Astrocyte of the cerebellum (primary cell): ENCODE results near the gene SLC4A4.

ENCODE experiments used
- DNase-seq: peaks from one replicate; pipeline ENCODE4 v3.0.0-alpha.2; 2011; ENCODE audit warnings: low read depth
- H3K4me3 ChIP-seq: 2 replicates; pipeline ENCODE4 v1.5.1; 2011; ENCODE audit warnings: mild to moderate bottlenecking, low read depth, low read length, moderate library complexity
- in situ Hi-C: cut with HindIII; loops from 2 replicates; pipeline ENCODE4 v1.10.0; 2017; ENCODE audit warnings: low sequenced_read_pairs
- TF ChIP-seq, protein P1 (sequence below): IDR thresholded peaks from 2 replicates; pipeline ENCODE4 v1.5.1; 2012; ENCODE audit warnings: low read length, low read depth, moderate library complexity, mild to moderate bottlenecking; ENCODE audit errors: missing control alignments

SLC4A4 gene

DNA sequence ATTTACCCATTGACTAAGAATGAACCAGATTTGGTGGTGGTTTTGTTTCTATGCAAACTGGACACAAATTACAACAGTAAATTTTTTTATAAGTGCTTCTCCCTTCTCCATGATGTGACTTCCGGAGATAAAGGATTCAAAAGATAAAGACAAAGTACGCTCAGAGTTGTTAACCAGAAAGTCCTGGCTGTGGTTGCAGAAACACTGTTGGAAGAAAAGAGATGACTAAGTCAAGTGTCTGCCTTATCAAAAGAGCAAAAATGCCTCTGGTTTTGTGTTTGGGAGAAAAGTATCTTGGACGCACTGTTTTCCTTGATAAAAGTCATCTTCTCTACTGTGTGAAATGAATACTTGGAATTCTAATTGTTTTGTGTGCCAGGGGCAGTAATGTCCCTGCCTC lies 231.7 kb downstream of the SLC4A4 start:
- no peak overlapping the region for H3K4me3 ChIP-seq
- DNase-seq = no peak
- in situ Hi-C loops = no loop called here
- TF ChIP-seq, protein P1, sequence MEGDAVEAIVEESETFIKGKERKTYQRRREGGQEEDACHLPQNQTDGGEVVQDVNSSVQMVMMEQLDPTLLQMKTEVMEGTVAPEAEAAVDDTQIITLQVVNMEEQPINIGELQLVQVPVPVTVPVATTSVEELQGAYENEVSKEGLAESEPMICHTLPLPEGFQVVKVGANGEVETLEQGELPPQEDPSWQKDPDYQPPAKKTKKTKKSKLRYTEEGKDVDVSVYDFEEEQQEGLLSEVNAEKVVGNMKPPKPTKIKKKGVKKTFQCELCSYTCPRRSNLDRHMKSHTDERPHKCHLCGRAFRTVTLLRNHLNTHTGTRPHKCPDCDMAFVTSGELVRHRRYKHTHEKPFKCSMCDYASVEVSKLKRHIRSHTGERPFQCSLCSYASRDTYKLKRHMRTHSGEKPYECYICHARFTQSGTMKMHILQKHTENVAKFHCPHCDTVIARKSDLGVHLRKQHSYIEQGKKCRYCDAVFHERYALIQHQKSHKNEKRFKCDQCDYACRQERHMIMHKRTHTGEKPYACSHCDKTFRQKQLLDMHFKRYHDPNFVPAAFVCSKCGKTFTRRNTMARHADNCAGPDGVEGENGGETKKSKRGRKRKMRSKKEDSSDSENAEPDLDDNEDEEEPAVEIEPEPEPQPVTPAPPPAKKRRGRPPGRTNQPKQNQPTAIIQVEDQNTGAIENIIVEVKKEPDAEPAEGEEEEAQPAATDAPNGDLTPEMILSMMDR = no peak

DNA sequence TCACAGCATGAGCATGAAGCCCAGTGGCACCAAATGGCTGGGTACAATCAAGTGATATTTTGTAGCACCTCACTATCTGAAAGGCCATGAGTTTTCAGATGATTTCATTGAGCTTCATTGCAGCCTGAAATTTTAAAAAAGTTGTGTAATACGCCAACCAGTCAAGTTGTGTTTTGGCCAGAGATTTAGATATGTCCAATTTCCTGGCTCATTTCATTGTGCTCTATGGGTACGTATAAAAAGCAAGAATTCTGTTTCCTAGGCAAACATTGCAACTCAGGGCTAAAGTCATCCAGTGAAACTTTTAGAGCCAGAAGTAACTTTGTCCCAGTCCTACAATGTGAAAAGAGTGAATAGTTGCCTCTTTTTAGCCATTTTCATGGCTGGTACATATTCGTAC lies 232.5 kb downstream of the SLC4A4 start:
- DNase-seq = no peak
- H3K4me3 ChIP-seq = no peak overlapping the region
- TF ChIP-seq, protein P1 = no peak
- in situ Hi-C loops = no loop called here

DNA sequence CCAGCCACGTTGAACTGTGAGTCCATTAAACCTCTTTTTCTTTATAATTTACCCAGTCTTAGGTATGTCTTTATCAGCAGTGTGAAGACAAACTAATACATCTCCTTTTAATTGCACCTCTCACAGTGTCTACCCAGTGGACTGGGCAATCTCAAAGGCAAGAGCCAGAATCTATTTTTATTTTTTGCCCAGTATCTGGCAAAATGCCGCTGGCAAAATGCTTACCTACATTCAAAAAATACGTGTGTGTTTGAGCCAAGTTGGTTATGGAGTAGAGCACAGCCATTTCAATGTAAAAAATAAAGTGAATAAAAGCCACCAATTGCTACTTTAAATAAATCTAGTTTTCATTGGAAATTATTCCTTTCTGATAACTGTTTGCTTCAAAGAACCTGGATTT lies 245.2 kb downstream of the SLC4A4 start:
- in situ Hi-C loops = no loop called here
- no peak for DNase-seq
- H3K4me3 ChIP-seq = no peak overlapping the region
- TF ChIP-seq, protein P1 = no peak

DNA sequence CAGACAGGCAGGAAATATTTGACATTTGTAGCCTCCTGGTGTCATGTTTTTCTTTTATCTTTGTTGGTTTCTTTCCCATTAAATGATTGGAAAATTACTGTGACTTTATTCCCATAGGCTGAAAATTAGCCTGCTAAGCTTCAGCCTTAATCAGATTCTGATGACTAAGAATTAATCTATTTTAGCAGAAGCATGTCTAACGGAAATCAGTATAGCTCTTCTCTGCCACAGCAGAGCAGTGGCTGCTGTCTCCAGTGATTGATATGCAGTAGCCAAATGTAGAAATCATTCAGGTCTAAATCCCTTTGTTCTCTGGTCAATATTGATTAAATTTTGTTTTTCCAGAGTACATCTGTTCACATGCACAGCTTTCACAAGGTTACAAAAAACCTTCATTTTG lies 245.8 kb downstream of the SLC4A4 start:
- DNase-seq = no peak
- in situ Hi-C loops = no loop called here
- TF ChIP-seq, protein P1 = no peak
- H3K4me3 ChIP-seq = no peak overlapping the region

DNA sequence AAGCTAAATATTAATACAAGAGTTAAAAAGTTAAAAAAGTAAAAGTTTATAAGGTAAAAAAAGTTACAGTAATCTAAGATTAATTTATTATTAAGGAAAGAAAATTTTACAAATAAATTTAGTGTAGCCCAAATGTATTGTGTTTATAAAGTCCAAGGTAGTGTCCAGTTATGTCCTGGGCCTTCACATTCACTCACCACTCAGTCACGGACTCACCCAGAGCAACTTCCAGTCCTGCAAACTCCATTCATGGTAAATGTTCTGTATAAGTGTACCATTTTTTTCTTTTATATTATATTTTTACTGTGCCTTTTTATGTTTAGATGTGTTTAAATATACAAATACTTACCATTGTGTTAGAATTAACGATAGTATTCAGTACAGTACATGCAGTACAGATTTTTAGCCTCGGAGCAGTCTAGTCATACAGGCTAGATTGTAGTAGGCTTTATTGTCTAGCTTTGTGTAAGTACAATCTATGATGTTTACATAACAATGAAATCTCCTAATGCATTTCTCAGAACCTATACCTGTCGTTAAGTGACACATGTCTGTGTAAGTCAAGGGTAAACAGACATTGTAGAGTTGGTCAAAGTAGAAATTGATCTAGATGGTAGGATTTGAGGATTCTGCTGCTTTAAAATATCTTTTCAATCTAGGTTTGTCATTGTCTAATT lies 247.4 kb downstream of the SLC4A4 start:
- no peak for DNase-seq
- H3K4me3 ChIP-seq = no peak overlapping the region
- TF ChIP-seq, protein P1 = no peak
- in situ Hi-C loops = no loop called here

DNA sequence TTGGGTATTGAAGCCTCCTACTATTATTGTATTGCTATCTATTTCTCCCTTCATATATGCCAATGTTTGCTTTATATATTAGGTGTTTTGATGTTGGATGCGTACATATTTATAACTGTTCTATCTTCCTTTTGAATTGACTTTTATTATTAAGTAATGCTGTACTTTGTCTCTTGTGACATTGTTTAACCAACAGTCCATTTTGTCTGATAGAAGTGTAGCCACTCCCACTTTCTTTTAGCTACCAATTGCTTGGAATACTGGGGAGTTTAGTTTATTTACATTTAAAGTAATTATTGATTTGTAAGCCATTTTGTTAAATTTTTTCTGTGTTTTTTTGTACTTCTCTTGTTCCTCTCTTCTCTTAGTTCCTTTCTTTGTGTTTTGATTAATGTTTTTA lies 249.2 kb downstream of the SLC4A4 start:
- DNase-seq = no peak
- no peak overlapping the region for H3K4me3 ChIP-seq
- TF ChIP-seq, protein P1 = no peak
- in situ Hi-C loops = no loop called here
